Kasumi-1 (cell line): Measurements from ENCODE around the gene BCL10.
"Not testable (repeated sequence)": the region's sequence is repeated elsewhere in the genome, so short reads cannot be mapped to it uniquely, and the experiment has no call there.

Experiments
- DNase-seq, 2 experiments: peaks; one replicate each; lab custom pipeline; 2025; lab: John Stamatoyannopoulos, UW

Gene BCL10

DNA sequence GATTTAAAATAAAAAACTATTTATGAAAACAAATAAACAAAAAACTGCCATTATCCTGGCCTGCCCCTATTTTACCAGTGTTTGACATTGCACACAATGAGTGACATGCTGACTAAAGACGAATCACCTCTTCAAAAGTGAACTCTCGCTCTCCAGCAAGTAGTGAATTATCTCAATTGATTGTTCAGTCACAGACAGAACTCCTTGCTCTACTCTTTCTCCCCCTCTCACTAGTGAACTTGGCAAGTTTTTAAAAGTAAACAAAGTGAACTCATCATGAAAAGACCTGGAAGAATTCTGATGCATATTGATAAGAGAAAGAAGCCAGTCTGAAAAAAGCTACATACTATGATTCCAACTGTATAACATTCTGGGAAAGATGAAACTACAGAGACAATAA, 12.3 kb downstream of the BCL10 start:
- no peak for DNase-seq

DNA sequence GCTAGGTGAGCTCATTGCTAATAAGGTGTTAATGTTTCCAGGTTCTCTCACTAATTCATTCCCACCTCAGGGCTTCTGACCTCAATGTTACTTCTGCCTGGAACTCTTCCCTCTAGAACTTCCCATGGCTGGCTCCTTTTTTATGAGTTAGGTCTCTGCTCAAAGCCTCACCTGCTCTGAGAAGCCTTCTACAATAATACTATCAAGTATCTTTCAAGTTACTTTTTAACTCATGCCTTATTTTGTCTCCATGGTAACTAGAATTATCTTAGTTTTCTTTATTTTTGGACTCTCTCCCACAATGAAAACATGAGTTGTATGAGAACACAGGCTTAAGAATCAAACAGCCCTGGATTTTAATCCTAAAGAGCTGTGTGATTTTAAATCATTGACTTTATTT, 13.4 kb downstream of the BCL10 start:
- DNase-seq: no peak

DNA sequence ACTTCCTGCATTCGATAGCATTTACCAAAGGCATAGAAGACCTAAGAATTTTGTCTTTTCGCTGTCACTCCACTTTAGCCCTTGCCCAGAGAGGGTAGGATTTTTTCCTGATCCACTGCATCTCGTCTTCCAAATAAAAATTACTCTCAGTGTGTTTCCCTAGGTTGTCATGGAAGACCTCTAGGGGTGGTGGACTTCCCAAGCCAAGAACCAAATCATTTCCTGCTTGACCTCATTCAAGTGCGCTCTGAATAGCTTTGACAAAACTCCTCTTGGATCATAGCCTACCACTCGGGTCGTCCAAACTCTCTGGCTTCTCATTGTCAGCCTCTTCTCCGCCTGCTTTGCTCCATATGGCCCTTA, 16.5 kb downstream of the BCL10 start:
- no peak for DNase-seq

DNA sequence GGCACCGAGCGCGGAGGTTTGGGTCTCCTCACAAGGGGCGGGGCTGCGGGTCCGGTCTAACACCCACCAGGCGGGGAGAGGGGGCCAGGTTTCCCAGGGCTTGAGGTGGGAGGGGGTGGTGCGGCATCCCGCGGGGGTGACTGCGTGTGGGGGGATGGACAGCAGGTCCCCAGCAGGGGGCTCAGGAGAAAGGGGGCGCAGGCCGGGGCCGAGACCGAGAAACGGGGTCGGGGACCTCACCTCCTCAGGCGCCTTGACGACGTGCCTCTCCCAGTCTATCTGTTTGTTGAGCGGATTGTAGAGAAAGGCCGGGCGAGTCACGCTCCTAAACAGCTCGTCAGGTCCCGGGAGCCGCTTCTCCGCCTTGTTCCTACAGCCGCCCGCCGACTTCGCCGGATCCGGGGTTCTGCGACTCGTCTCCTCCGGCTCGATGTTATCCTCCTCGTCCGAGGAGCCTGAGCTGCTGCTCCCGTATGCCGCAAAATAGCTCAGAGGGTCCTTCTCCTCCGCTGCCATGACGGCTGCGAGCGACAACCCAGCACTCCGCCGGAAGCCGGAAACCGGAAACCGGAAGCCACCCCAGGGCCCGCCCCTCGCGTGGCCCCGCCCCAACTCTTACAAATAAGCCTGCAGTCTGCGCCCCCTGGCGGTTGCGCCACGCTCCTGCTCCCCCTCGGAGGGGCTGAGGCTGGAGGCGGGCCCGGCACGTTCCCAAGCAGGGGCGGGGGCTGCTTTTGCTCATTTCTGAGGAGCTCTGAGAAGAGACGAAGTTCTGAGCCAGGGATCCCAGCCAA, 17.1 kb downstream of the BCL10 start, which contains the start of gene C1orf52:
Gene C1orf52 (minus strand): TSS at position 545 of the 794 bp plus-strand sequence. CDS start 29 bp downstream, at position 516.
- peak; percentile 82 to 90 for DNase-seq

DNA sequence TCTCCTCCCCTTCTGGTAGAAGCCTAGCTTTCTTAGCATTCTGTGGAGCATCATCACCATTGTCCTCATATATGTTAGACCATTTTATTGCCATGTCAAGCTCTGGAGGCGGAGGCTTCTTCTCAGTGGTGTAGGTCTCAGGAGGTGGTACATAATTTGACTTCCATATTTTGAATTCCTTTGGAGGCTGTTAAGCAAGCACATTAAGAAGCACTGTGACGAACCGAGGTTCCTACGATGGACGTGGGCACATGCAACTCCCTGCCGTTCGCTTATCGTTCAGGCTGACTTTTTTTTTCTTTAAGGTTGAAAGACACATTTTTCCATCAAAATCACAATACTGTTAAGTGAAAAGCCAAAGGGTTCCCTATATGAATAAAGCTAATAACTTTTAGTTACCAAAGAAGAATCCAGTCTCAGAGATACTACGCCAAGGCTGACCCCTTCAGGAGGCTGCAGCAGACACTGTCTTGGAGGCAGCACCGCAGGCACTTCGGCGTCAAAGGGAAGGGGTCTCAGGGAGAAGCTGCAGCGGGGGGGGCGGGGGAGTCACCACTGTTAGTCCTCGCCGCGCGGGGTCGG, 17.8 kb downstream of the BCL10 start:
- DNase-seq: peak; percentile 15 to 25

DNA sequence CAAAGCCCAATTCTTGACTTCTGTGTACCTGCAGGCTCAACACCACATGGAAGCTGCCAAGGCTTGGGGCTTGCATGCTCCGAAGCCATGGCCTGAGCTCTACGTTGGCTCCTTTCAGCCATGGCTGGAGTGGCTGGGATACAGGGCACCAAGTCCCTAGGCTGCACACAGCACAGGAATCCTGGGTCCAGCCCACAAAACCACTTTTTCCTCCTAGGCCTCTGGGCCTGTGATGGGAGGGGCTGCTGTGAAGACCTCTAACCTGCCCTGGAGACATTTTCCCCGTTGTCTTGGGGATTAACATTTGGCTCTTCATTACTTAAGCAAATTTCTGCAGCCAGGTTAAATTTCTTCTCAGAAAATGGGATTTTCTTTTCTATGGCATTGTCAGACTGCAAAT, 27.4 kb downstream of the BCL10 start:
- DNase-seq: not testable (repeated sequence)

DNA sequence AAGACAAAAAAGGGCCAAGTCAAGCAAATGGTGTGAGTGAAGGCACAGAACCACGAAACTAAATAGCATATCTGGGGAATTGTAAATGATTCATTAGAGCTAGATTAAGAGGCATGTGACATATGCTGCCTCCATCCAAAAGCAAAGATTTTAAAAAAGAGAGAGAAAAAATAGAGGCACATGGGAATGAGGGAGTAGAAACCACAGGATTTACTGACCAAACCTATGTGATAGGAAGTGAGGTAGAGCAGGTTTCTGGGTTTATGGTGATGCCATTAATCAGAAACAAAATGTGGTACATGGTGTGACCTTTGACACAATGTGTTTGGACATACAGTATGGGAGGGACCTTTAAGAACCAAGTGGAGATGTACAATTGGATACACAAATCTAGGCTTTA, 30.5 kb downstream of the BCL10 start:
- no peak for DNase-seq

DNA sequence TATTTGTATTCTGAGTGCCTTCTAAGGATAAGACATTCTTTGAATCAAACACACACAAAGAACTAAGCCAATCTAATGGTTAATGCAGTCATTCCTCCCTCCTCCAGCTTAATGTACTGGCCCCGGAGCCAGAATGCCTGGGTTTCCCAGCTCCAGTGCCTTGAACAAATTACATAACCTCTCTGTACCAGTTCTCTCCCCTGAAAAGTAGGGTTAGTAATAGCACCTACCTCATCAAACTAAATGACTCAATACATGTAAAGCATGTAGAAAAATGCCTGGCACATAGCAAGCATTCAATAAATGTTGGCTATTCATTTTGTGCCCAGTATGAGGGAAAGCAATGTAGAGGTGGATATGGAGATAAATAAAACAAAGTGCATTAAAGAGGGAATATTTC, 31.0 kb downstream of the BCL10 start:
- DNase-seq: no peak

DNA sequence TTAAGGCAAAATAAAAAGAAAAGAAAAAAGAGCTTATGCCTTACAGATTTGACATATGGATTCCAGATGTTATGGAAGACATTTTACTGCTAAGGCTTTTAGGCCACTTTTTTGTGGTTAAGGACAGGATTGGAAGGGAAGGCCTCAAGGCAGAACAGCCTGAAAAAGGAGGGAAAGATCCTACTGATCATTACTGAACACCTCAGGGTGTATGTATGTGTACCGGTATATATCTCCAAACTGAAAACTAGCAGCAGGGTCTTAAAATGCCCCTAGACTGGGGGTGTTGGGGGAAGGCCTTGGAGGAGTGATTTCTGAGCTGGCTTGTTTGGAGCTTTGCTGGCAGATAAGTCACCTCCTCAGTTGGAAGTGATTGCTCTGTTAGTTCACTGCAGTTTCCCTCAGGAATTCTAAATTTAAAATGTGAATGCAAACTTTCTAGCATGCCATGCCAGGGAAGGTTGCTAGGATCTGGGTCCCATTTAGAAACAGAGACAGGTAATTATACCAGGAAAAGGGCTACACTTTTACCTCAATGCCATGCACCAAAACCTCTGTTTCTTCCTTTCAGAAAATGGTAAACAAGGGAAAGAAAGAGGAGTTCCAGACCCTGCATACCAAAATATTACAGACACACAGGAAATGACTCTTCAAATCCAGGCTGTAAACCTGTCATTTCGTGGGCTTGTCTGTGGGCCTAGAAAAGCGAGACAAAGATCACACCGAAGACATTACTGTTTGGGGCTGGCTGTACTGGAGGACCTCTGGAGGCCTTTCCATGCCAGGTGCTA, 32.0 kb downstream of the BCL10 start:
- DNase-seq: peak in 1 of 2 experiments; percentile 37

DNA sequence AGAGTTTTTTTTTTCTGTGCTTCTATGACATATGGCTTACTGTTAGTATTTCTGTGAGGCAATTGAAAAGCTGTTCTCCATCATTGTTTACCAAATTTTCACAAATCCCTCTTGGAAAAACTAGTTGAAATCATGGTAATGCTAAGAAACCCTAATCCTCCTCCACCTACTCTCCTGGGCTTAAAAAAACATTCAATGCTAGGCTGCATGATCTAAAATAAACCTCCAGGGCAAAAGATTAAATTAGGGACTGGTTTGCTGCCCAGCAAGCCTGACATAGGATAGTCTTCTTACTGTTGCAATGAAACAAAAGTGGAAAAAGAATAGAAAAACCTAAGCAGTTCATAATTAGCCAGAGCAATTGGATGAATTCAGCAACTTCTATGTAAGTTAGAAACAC, 33.1 kb downstream of the BCL10 start:
- DNase-seq: no peak

DNA sequence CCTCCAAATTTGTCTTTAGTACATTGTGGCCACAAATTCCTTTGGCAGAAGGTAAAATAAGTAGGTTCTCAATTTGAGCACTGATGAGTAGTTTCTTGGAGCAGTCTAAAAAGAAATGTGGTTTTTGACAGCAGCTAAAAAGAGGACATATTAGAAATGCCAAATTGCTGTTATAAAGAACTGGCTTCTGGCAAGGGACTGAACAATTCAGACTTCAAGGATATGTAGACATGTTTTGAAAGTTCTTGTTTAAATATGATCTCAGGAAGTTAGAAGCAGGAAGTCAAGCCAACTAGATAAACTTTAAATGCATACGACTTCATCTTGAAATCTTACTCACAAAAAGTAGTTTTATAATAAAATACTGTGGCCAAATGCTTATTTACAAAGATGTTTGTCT, 35.8 kb downstream of the BCL10 start:
- DNase-seq: peak in 1 of 2 experiments; percentile 27

DNA sequence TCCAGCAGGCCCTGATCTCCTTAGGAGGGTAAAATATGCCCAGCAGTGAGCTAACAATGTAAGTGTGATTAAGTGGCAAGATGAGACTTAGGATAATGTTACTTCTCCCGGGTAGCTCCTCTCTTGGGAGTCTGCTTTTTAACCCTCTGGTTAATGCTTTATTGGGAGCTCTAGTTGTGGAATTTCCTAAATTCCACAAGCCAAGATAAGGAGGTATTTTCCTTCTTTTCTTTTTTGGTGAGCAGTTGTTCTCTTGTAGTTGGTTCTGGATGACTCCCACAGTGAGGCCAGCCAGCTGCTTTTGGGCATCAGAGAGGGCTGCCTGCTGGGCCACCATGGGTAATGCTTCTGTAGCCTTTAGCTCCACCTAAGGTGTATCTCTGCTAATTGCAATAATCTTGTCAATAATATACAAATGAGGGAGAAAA, 36.2 kb downstream of the BCL10 start:
- no peak for DNase-seq

DNA sequence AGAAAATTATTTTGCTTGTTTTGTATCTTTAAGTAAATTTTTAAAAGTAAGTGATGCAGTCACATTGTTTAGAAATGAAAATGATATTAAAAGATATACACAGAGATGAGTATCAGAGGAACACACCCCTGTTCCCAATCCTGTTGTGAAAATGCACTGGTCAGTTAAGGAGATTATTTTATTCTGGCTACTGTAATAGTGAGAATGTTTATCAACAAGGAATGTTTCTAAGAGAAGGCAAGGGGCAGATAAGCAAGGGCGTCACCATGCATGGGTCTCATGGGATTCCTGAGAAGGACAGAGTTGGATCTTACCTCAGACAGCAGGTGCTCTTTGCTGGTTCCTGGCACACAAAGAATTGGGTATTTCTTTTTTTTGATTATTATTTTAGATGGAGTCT, 38.8 kb downstream of the BCL10 start:
- DNase-seq: no peak

DNA sequence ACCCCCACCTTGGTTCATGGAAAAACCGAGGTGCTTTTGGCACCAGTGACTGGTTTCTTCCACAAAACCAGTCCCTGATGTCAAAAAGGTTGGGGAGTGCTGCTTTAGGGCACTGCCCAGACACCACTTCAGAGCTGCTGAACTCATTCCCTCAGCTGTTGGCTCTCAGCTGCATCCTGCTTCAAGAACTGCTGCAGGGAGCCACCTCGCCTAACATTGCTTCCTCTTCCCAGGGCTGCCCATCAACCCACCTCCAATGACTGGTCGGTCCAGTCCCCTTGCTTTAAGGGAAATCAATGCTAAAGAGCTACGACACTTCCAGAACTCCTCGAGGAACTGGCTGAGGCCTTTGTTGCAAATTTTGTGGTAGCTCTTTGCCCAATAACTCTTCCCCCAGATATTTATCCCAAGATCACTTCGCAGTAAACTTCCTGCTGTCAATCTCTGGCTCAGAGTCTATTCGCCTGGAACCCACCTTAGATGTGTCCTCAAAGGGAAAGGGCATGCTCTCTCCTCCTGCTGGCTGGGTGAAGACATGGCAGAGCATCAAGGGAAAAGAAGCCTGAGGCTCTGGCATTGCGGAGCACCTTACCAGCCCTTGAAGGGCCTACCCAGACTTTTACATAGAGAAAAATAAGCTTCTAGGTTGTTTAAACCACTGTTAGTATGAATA, 46.0 kb downstream of the BCL10 start:
- DNase-seq: peak; percentile 6 to 10

DNA sequence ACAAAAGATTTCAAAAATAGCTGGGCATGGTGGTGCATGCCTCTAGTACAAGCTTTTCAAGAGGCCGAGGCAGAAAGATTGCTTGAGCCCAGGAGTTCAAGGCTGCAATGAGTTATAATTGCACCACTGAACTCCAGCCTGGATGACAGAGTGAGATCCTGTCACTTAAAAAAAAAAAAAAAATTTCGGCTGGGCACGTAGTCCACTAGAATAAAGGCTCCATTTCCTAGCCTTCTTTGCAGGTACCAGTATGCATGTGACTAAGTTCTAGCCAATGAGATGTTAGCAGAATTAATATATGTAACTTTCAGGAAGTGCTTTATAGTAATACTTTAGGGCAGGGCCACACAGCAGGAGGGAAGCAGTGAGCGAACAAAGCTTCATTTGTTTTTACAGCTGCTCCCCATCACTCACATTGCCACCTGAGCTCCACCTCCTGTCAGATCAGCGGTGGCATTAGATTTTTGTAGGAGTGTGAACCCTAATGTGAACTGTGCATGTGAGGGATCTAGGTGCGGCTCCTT, 46.8 kb downstream of the BCL10 start:
- no peak for DNase-seq

DNA sequence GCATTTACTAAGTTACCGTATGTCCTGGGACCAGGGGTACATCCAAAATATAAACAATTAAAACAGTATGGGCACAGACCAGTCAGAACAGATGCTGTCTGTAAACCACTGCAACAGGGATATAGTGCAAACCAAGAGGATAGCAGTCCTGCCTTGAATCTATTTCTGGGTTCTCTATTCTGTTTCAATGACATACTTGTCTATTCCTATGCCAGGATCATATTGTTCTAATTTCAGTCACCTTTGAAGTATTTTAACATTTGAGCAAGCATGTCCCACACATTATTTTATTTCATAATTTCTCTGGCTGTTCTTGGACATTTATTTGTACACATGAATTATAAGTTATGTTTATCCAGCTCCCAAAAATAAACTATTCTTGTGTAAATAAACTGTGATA, 47.5 kb downstream of the BCL10 start:
- no peak for DNase-seq

DNA sequence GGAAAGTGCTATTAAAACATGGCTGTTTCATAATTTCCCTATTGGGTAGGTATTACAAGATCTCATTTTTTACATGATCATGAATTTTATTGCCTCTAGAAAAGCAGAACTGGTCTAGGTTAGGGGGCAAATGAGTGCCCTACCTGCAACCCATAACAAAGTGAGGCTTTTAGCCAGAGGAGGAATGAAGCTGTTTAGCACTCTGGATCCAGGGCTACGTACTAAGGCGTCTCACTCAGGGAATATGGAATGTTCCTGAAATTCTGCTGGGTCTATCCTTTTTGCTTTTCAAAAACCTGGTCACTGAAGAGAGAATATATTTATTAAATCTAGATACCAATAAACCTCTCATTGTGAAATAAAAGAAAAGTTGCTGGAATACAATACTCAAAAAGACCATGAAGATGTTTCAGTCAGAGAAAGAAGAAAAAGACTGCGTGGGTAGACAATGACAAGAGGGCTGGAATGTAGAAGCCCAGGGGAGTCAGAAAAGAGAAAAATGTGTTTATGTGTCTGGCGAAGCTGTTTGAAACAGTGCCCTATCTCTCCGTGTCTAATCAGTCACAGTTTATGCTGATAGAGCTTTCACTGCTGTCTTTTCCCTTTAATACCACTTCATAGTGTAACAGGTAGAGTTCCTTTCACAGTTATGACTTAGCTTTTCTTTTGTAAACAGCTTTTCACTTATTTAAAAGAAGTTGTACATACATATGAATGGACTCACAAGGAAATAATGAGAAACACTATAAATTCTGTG, 50.6 kb downstream of the BCL10 start:
- no peak for DNase-seq

DNA sequence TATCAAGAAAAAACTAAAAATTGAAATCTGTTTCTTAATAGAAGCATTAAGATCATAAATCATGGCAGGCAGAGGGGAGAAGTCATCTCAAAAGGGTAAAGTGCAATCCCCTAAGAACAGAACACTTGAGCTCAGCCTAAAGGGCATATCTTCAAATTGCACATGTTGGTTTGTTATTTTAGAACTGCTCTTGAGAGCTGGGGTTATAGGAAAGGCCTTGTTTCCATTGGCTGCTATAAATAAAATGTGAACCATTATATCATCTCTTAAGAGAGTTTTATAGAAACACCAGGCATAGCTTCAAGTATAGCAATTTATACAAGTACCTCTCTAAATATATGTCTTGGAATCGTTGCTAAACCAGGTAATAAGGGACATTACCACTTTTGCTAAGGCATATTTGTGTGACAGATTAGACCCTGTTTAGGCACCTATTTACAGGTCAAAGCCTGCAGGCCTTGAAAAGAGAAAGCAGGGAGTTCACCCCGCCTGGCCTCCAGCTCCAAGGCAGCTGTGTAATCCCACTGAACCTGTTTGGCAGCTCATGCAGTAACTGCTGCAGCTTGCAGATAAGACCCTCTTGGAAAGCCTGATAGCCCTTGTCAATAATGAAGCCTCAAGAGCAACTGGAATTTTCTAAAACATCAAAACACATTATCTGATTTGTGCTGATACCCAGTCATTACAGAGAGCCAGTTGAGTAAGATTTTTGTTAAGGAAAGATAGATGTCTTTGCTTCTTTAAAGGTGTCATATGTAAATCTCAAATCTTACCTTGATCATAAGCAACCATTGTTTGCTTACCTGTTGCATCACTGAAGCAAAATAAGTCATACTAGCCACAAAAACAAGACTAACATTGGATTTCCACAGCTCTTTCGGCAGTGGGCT, 51.5 kb downstream of the BCL10 start:
- no peak for DNase-seq

DNA sequence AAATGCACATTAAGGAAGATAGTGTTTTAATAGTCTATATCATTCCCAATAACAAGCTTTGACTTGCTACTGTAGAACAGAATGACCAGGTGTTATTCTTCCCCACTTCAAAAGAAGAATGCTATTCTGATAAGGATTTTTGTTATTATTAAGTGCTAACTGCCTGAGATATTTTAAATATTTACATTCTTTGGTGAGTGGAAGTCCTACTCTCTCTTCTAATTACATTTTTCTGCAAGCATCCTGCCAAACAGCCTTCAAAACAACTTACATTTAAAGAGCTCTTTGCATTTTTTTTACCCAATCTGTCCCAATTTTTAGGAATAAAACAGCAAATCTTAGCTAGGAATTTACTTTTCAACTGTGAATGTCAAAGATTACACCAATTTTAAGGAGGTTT, 52.1 kb downstream of the BCL10 start:
- no peak for DNase-seq

DNA sequence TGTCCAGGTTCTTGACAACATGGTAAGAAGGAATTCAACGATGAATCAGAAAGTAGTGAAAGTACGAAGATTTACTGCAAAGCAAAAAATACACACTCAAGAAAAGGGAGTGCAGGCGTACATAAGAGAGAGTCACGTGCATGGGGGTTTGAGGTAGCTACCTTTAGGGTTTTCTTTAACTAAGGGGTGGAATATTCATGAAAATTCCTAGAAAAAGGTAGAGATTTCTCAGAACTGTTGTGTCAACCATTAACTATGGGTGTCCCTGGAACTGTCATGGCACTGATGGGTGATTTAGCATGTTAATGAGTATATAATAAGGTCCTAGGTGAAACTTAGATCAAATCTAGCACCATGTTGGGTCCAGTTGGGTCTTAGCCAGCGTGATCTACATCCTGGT, 53.1 kb downstream of the BCL10 start:
- DNase-seq: no peak
